PC-3 (cell line): ENCODE data around the gene UBE2QL1.

Experiments
- CTCF ChIP-seq: fragments of 300-600 bp; sonication (generic); conservative IDR thresholded peaks from 2 replicates; pipeline ENCODE4 v1.5.1; 2017; ENCODE audit warnings: antibody characterized with exemption, low read depth, mild to moderate bottlenecking, low read length
- EZH2 ChIP-seq: fragments of 300-600 bp; sonication (generic); IDR thresholded peaks from one replicate; pipeline ENCODE4 v1.6.1; 2017; ENCODE audit warnings: antibody characterized with exemption, mild to moderate bottlenecking, low read length; ENCODE audit not compliant: unreplicated experiment

DNA sequence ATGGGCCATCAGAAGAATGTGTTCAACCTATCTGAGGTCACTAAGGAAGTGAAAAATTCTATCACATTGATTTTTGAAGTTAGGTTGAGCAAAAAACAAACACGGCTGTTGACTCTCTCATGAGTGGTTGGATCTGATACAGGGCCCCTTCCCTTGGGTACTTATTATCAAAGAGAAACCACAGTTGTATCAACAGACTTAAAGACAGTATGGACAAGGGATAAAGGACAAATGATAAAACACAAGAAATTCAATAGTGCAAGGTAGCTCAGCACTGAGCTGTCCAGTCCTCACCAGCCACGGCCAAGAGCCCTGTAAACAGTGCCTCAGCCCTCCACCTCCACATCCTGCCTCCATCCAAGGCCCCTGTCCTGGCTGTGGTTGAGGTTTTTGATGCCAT lies 86.9 kb downstream of the UBE2QL1 start:
- TF ChIP-seq CTCF, result no peak
- no peak for TF ChIP-seq EZH2
